PFSK-1 (cell line): ENCODE results near the gene DNAH14.

Experiments used
- FOXP2 ChIP-seq: optimal IDR thresholded peaks from 2 replicates; pipeline ENCODE3; 2011; ENCODE audit warnings: borderline replicate concordance, control low read depth, inconsistent platforms; ENCODE audit not compliant: insufficient read depth; ENCODE audit errors: extremely low read length, extremely low read depth
- POLR2AphosphoS5 ChIP-seq: IDR thresholded peaks from 2 replicates; pipeline ENCODE4 v1.6.1; 2012; ENCODE audit warnings: low read depth, mild to moderate bottlenecking, control low read depth, low read length, moderate library complexity
- REST ChIP-seq, 2 experiments: IDR thresholded peaks; 2 replicates each; pipeline versions ENCODE4 v1.6.1 to v1.8.0; 2011 to 2012; ENCODE audit warnings: low read depth in 2 of 2, low read length in 2 of 2, control low read depth in 1 of 2, inconsistent platforms in 1 of 2, mild to moderate bottlenecking in 1 of 2, moderate library complexity in 1 of 2; ENCODE audit not compliant: insufficient read depth in 1 of 2
- SIN3A ChIP-seq: IDR thresholded peaks from 2 replicates; pipeline ENCODE4 v1.6.1; 2012; ENCODE audit warnings: mild to moderate bottlenecking, low read length, moderate library complexity, borderline replicate concordance; ENCODE audit not compliant: insufficient read depth
- TAF1 ChIP-seq: IDR thresholded peaks from 2 replicates; pipeline ENCODE4 v1.6.1; 2012; ENCODE audit warnings: low read length, control low read depth, borderline replicate concordance; ENCODE audit not compliant: insufficient read depth

The DNAH14 gene

GRCh38 chr1:225428068-225428880 is 498.8 kb downstream of the DNAH14 start:
- TF ChIP-seq TAF1 (0 out of 2 replicates have a peak, but pooled peaks have one; percentile 46), FOXP2 (no peak), SIN3A (peak; percentile 59; the same call in 1 of the 2 replicates), REST (IDR thresholded peaks at IDR 0.05; ENCODE audit: insufficient read depth in 1 of 2, low read depth in 2 of 2, low read length in 2 of 2) (peak in 1 of 2 experiments; percentile 38; a peak in 1 of 4 replicates), POLR2AphosphoS5 (peak; percentile 72)

GRCh38 chr1:225428881-225429455 is 499.5 kb downstream of the DNAH14 start:
- TF ChIP-seq SIN3A, result no peak

- TF ChIP-seq FOXP2 (no peak), SIN3A (no peak), POLR2AphosphoS5 (no peak), REST (IDR thresholded peaks at IDR 0.05; ENCODE audit: insufficient read depth in 1 of 2, low read depth in 2 of 2, low read length in 2 of 2) (no peak), TAF1 (no peak)
Measured at GRCh38 chr1:225430301-225430700, 500.8 kb downstream of the DNAH14 start.

GRCh38 chr1:225431081-225431863 is 501.8 kb downstream of the DNAH14 start:
- TF ChIP-seq FOXP2, result no peak

DNA sequence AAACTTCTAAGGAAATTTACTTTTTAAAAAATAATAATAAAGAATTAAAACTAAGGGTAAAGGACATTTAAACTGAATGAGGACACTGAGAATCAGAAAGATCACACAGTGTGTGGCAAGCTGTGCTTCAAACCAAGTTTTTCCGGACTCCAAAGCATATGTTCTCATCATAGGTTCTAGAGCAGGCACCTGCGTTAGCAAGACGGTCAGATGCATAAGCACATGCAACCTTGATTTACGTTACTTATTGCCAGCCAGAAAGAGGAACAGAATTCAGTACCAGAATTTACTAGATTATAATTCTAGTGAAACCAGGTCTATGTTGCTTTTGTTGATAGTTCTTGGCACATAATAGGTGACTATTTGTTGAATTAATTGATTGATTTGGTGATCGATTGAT is 504.6 kb downstream of the DNAH14 start:
- TF ChIP-seq TAF1, result no peak
- TF ChIP-seq FOXP2, result no peak
- no peak for TF ChIP-seq SIN3A
- no peak for TF ChIP-seq POLR2AphosphoS5
- no peak for TF ChIP-seq REST (IDR thresholded peaks at IDR 0.05; ENCODE audit: insufficient read depth in 1 of 2, low read depth in 2 of 2, low read length in 2 of 2)
